Ectodermal cell (in vitro differentiated cells): ENCODE measurements around the gene CIDEA.

Experiments
- H3K27ac ChIP-seq: 2 replicates; pipeline ENCODE4 v1.7.0; 2013; ENCODE audit warnings: mild to moderate bottlenecking, low read depth, low read length; ENCODE audit not compliant: insufficient read depth, poor library complexity, severe bottlenecking
- H3K27me3 ChIP-seq: 2 replicates; pipeline ENCODE4 v1.7.0; 2013; ENCODE audit warnings: mild to moderate bottlenecking, low read length; ENCODE audit not compliant: insufficient read depth, control insufficient read depth, poor library complexity, severe bottlenecking
- H3K36me3 ChIP-seq: one replicate; pipeline ENCODE4 v1.7.0; 2013; ENCODE audit warnings: low read length; ENCODE audit not compliant: control insufficient read depth, insufficient read depth
- H3K4me1 ChIP-seq: one replicate; pipeline ENCODE4 v1.7.0; 2013; ENCODE audit warnings: low read length; ENCODE audit not compliant: control insufficient read depth, insufficient read depth
- H3K4me3 ChIP-seq: 2 replicates; pipeline ENCODE4 v1.7.0; 2013; ENCODE audit warnings: low read depth, low read length, control low read depth; ENCODE audit not compliant: insufficient read depth
- H3K9me3 ChIP-seq: 2 replicates; pipeline ENCODE4 v1.7.0; 2013; ENCODE audit warnings: mild to moderate bottlenecking, low read length, moderate library complexity; ENCODE audit not compliant: control insufficient read depth
- WGBS, 2 experiments: methylation state at CpG; one replicate each; pipeline ENCODE4 v1.1.7; 2013; ENCODE audit warnings: missing lambda C conversion rate in 2 of 2; 5-methylcytosine and 5-hydroxymethylcytosine counted together

The CIDEA gene

GRCh38 chr18:12307701-12308385 is 53.7 kb downstream of the CIDEA start, which contains the start of gene TUBB6:
TSS of gene TUBB6 (plus strand) at chr18:12308241. CDS start at chr18:12308293, 52 bp downstream.
- Histone ChIP-seq H3K9me3 (peaks cover 4% of the 10 kb centered on the region), H3K4me3 (peak within 1 kb of the TSS; percentile 72), H3K36me3 (peaks cover 16% of the 10 kb centered on the region), H3K27ac (peak within 1 kb of the TSS; percentile 57), H3K4me1 (peaks cover 7% of the 10 kb centered on the region), H3K27me3 (peaks cover 33% of the 10 kb centered on the region)
- WGBS, 2 experiments: 0 to 1% methylated on average over 88 of the region's 88 CpGs

- Histone ChIP-seq H3K4me3 (peak overlapping the region; percentile 72), H3K4me1 (peaks cover 7% of the 10 kb centered on the region), H3K9me3 (peaks cover 4% of the 10 kb centered on the region), H3K36me3 (peaks cover 21% of the 10 kb centered on the region), H3K27me3 (peaks cover 33% of the 10 kb centered on the region), H3K27ac (peak overlapping the region; percentile 57)
- WGBS, 2 experiments: 0% methylated on average over 81 of the region's 81 CpGs
Measured at GRCh38 chr18:12308386-12309100, 54.4 kb downstream of the CIDEA start.

- H3K4me1 ChIP-seq: peaks cover 7% of the 10 kb centered on the region
- H3K9me3 ChIP-seq: peaks cover 4% of the 10 kb centered on the region
- no peak overlapping the region for H3K27ac ChIP-seq
- 79 to 83% methylated on average over 7 of the region's 7 CpGs for WGBS, 2 experiments
- peaks cover 33% of the 10 kb centered on the region for H3K27me3 ChIP-seq
- peak overlapping the region; percentile 72 for H3K4me3 ChIP-seq
- H3K36me3 ChIP-seq: peaks cover 26% of the 10 kb centered on the region
Measured at GRCh38 chr18:12309683-12310198, 55.6 kb downstream of the CIDEA start.

- Histone ChIP-seq H3K4me1 (peaks cover 7% of the 10 kb centered on the region), H3K4me3 (no peak overlapping the region), H3K27ac (no peak overlapping the region), H3K36me3 (peaks cover 26% of the 10 kb centered on the region), H3K27me3 (peaks cover 30% of the 10 kb centered on the region), H3K9me3 (peaks cover 4% of the 10 kb centered on the region)
- WGBS, 2 experiments: 96 to 97% methylated on average over 5 to 6 of the region's 6 CpGs
Measured at GRCh38 chr18:12310762-12311161, 56.6 kb downstream of the CIDEA start.

- no peaks in the 10 kb centered on the region for H3K4me1 ChIP-seq
- H3K36me3 ChIP-seq: peaks cover 26% of the 10 kb centered on the region
- H3K27ac ChIP-seq: no peak overlapping the region
- H3K4me3 ChIP-seq: no peak overlapping the region
- H3K27me3 ChIP-seq: peaks cover 8% of the 10 kb centered on the region
- peaks cover 4% of the 10 kb centered on the region for H3K9me3 ChIP-seq
Measured at GRCh38 chr18:12312976-12313375, 58.8 kb downstream of the CIDEA start.

- no peak overlapping the region for H3K4me3 ChIP-seq
- H3K9me3 ChIP-seq: peaks cover 4% of the 10 kb centered on the region
- no peak overlapping the region for H3K27ac ChIP-seq
- peaks cover 5% of the 10 kb centered on the region for H3K27me3 ChIP-seq
- WGBS, 2 experiments: 88% methylated on average over 5 of the region's 5 CpGs
- H3K36me3 ChIP-seq: peaks cover 26% of the 10 kb centered on the region
- no peaks in the 10 kb centered on the region for H3K4me1 ChIP-seq
Measured at GRCh38 chr18:12313530-12314245, 59.5 kb downstream of the CIDEA start.

- Histone ChIP-seq H3K27ac (no peak overlapping the region), H3K4me3 (no peak overlapping the region), H3K4me1 (no peaks in the 10 kb centered on the region), H3K27me3 (no peaks in the 10 kb centered on the region), H3K9me3 (peaks cover 4% of the 10 kb centered on the region), H3K36me3 (peaks cover 26% of the 10 kb centered on the region)
- no CpG with 5 or more reads among the region's 1 CpG for WGBS, 2 experiments
Measured at GRCh38 chr18:12314591-12315305, 60.6 kb downstream of the CIDEA start.

GRCh38 chr18:12315490-12315889 is 61.3 kb downstream of the CIDEA start:
- Histone ChIP-seq H3K27ac (no peak overlapping the region), H3K9me3 (peaks cover 4% of the 10 kb centered on the region), H3K4me3 (no peak overlapping the region), H3K36me3 (peaks cover 26% of the 10 kb centered on the region), H3K4me1 (no peaks in the 10 kb centered on the region), H3K27me3 (no peaks in the 10 kb centered on the region)
- WGBS, 2 experiments: 86% methylated on average over 8 to 10 of the region's 10 CpGs

- no peak overlapping the region for H3K27ac ChIP-seq
- no peak overlapping the region for H3K4me3 ChIP-seq
- WGBS, 2 experiments: 96% methylated on average over 5 of the region's 5 CpGs
- no peaks in the 10 kb centered on the region for H3K4me1 ChIP-seq
- peaks cover 4% of the 10 kb centered on the region for H3K9me3 ChIP-seq
- H3K27me3 ChIP-seq: no peaks in the 10 kb centered on the region
- H3K36me3 ChIP-seq: peaks cover 23% of the 10 kb centered on the region
Measured at GRCh38 chr18:12315911-12316310, 61.8 kb downstream of the CIDEA start.
